Thyroid gland (tissue), 4 donors: Measurements from ENCODE around the gene OR6C65. TPM values are rescaled to one million over a fixed set of nuclear protein-coding genes. Genes with fewer than 3 reads are reported as not detected.
A peak's percentile ranks its signal among the peaks of the same experiment; 100 is the strongest.
"Not testable (repeated sequence)": the region's sequence is repeated elsewhere in the genome, so short reads cannot be mapped to it uniquely, and the experiment has no call there.

Source experiments
- DNase-seq, 2 donors: peaks; one replicate each; pipeline ENCODE4 v3.0.0-alpha.2; 2019
- H3K27ac ChIP-seq, 3 donors: fragments of 200-600 bp; sonication (generic); 1 replicate in 2 of 3; 2 replicates in 1 of 3; pipeline ENCODE4 v1.5.1; 2016 to 2019; ENCODE audit warnings: mild to moderate bottlenecking in 1 of 3, moderate library complexity in 1 of 3
- H3K27me3 ChIP-seq: fragments of 200-600 bp; sonication (generic); one replicate; pipeline ENCODE4 v1.5.1; 2019
- H3K36me3 ChIP-seq, 2 donors: fragments of 200-600 bp; sonication (generic); one replicate each; pipeline ENCODE4 v1.5.1; 2016 to 2019
- H3K4me1 ChIP-seq, 2 donors: fragments of 200-600 bp; sonication (generic); one replicate each; pipeline ENCODE4 v1.5.1; 2017 to 2019
- H3K4me3 ChIP-seq, 3 donors: fragments of 200-600 bp; sonication (generic); replicated peaks in 1 of 3; 1 replicate in 2 of 3; 2 replicates in 1 of 3; pipeline ENCODE4 v1.5.1; 2016; ENCODE audit warnings: mild to moderate bottlenecking in 1 of 3
- H3K9me3 ChIP-seq: fragments of 200-600 bp; sonication (generic); one replicate; pipeline ENCODE4 v1.5.1; 2017
- POLR2A ChIP-seq, 2 donors: fragments of 450-650 bp; IDR thresholded peaks; one replicate each; pipeline ENCODE4 v1.6.1; 2017; ENCODE audit warnings: antibody characterized with exemption in 2 of 2, mild to moderate bottlenecking in 2 of 2, moderate library complexity in 1 of 2
- WGBS, 2 donors: methylation state at CpG; one replicate each; pipeline ENCODE4 v1.1.5; 2017; 5-methylcytosine and 5-hydroxymethylcytosine counted together
- intact Hi-C: fragments of 100-400 bp; cut with DNase I; formaldehyde crosslinking; loops from one replicate; pipeline ENCODE4 v1.15.1; 2023
- total RNA-seq, 4 donors: library from RNA; depleted of rRNA; stranded (reverse); fragments of >200 nt; gene quantifications; one replicate each; pipeline ENCODE4 v1.2.3, GENCODE V29; 2016
- TF ChIP-seq, protein P1 (sequence below), 6 experiments: fragments of 200-600 bp in 3 of 6; fragments of 450-650 bp in 3 of 6; sonication (generic) in 3 of 6; IDR thresholded peaks; one replicate each; pipeline ENCODE4 v1.5.1; 2016 to 2019; ENCODE audit warnings: antibody characterized with exemption in 6 of 6, mild to moderate bottlenecking in 2 of 6, inconsistent platforms in 1 of 6, moderate library complexity in 1 of 6

OR6C65 gene
- total RNA-seq, 4 donors from 2014 or later = not detected

DNA sequence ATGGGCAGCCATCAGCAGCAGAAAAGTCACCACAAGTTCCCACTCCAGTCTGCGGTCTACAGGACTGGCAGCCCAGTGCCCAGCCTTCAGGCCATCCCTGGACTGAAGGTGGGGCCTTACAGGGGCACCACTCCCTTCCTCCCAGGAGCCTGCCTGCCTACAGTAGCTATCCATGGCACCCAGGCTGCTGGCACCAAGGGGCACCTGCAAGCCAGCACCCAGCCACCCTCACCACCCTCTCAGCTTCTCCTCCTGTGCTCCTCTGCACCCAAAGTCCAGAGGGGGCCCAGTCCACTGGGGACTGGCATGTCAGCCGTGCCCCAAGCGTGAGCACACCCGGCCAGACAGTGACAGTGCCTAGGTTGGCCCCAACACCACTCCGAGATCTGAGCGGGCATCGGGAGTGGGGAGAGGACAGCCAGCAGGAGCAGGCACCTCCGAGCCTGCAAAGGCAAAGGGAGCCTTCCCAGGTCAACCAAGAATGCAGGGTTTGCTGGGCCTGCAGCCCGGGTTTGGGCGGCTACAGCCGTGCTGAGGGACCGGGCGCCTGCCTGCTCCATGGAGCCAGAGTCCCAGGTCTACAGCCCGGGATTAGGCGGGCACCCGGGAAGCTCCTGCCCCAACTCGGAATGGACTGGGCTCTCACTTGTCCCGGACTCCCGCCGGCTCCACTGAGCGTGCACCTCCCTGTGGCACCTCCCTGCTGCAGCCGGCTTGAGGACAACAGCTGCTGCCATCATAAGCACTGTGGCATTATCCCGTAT is 8.1 kb upstream of the OR6C65 start:
- DNase-seq = no peak
- Histone ChIP-seq H3K9me3 (no peaks in the 10 kb centered on the region), H3K27me3 (no peaks in the 10 kb centered on the region), H3K4me3 (no peak overlapping the region), H3K27ac (no peak overlapping the region), H3K36me3 (no peaks in the 10 kb centered on the region), H3K4me1 (no peaks in the 10 kb centered on the region)
- TF ChIP-seq POLR2A (IDR thresholded peaks at IDR 0.05) = no peak
- TF ChIP-seq, protein P1, sequence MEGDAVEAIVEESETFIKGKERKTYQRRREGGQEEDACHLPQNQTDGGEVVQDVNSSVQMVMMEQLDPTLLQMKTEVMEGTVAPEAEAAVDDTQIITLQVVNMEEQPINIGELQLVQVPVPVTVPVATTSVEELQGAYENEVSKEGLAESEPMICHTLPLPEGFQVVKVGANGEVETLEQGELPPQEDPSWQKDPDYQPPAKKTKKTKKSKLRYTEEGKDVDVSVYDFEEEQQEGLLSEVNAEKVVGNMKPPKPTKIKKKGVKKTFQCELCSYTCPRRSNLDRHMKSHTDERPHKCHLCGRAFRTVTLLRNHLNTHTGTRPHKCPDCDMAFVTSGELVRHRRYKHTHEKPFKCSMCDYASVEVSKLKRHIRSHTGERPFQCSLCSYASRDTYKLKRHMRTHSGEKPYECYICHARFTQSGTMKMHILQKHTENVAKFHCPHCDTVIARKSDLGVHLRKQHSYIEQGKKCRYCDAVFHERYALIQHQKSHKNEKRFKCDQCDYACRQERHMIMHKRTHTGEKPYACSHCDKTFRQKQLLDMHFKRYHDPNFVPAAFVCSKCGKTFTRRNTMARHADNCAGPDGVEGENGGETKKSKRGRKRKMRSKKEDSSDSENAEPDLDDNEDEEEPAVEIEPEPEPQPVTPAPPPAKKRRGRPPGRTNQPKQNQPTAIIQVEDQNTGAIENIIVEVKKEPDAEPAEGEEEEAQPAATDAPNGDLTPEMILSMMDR (IDR thresholded peaks at IDR 0.05) = no peak
- WGBS, 2 donors = 83 to 89% methylated on average over 12 to 21 of the region's 23 CpGs
- intact Hi-C loops = no loop called here

DNA sequence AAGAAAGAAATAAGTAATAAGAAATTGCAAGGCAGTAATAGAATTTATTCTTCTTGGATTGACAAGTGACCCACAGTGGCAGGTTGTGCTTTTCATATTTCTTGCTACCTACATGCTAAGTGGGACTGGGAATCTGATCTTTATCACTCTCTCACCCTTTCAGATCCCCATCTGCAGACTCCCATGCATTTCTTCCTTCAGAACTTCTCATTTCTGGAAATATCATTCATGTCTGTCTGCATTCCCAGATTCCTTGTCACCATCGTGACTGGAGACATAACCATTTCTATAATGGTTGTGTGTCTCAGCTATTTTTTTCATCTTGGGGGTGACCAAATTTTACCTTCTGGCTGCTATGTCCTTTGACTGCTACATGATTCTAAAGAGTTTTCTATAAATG is 4.0 kb upstream of the OR6C65 start:
- no peak for TF ChIP-seq POLR2A (IDR thresholded peaks at IDR 0.05)
- intact Hi-C loops = no loop called here
- Histone ChIP-seq H3K4me1 (no peaks in the 10 kb centered on the region), H3K4me3 (no peak overlapping the region), H3K27ac (no peak overlapping the region), H3K27me3 (no peaks in the 10 kb centered on the region), H3K36me3 (no peaks in the 10 kb centered on the region), H3K9me3 (no peaks in the 10 kb centered on the region)
- 83 to 90% methylated on average over 1 of the region's 1 CpG for WGBS, 2 donors
- DNase-seq = no peak

DNA sequence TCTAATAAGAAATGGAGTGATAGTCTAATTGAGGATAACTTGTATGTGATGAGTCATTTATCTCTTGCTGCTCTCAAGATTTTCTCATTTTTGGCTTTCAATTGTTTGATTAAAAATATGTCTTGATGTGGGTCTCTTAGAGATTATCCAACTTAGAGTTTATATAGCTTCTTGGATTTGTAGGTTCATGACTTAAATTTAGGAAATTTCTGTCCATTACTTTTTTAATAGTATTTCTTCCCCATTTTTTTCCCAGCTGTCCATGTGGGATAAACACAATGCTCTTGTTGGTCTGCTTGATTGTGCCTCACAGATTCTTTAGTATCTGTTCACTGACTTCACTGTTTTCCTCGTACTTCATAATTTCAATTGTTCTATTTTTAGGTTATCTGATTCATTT is 7.5 kb downstream of the OR6C65 start:
- Histone ChIP-seq H3K27me3 (no peaks in the 10 kb centered on the region), H3K36me3 (no peaks in the 10 kb centered on the region), H3K27ac (no peak overlapping the region), H3K4me3 (no peak overlapping the region), H3K9me3 (no peaks in the 10 kb centered on the region), H3K4me1 (no peaks in the 10 kb centered on the region)
- DNase-seq = no peak
- intact Hi-C loops = no loop called here
- WGBS, 2 donors = 74 to 75% methylated on average over 1 of the region's 1 CpG
- TF ChIP-seq POLR2A (IDR thresholded peaks at IDR 0.05) = no peak
- TF ChIP-seq, protein P1 (IDR thresholded peaks at IDR 0.05) = no peak

DNA sequence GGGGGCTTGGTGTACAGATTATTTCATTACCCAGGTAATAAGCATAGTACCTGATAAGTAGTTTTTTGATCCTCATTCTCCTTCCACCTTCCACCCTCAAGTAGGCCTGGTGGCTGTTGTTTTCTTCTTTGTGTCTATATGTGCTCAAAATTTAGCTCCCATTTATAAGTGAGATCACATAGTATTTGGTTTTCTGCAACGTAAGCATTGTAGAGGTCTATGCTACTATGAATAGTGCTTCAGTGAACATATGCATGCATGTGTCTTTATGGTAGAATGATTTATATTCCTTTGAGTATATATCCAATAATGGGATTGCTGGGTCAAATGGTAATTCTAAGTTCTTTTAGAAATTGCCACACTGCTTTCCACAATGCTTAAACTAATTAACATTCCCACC is 8.8 kb downstream of the OR6C65 start:
- intact Hi-C loops, H3K36me3 ChIP-seq, H3K9me3 ChIP-seq, H3K4me1 ChIP-seq, H3K4me3 ChIP-seq, DNase-seq, H3K27ac ChIP-seq, H3K27me3 ChIP-seq: not testable (repeated sequence)
- 95 to 96% methylated on average over 1 of the region's 1 CpG for WGBS, 2 donors

DNA sequence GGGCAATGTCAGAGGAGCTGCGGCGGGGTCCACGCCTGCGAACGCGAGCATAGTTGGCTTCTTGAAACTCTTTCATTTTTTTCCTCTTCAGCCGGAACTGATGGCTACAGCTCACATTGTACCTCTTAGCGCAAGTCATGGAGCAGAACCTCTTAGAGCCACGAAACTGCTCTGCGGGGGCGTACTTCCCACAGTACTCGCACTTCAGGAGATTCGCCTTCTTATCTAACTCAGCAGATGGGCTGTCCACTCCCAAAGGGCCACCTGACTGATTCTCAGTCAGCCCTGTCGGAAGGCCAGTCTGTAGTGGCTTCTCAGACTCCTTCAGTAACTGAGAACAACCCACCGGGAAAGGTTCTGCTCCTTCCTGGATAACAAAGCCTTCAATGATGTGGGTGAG is 11.8 kb downstream of the OR6C65 start:
- H3K9me3 ChIP-seq, H3K4me3 ChIP-seq, H3K36me3 ChIP-seq, H3K27ac ChIP-seq, DNase-seq, H3K27me3 ChIP-seq, H3K4me1 ChIP-seq, intact Hi-C loops: not testable (repeated sequence)
- WGBS, 2 donors = 90 to 96% methylated on average over 12 to 15 of the region's 15 CpGs

DNA sequence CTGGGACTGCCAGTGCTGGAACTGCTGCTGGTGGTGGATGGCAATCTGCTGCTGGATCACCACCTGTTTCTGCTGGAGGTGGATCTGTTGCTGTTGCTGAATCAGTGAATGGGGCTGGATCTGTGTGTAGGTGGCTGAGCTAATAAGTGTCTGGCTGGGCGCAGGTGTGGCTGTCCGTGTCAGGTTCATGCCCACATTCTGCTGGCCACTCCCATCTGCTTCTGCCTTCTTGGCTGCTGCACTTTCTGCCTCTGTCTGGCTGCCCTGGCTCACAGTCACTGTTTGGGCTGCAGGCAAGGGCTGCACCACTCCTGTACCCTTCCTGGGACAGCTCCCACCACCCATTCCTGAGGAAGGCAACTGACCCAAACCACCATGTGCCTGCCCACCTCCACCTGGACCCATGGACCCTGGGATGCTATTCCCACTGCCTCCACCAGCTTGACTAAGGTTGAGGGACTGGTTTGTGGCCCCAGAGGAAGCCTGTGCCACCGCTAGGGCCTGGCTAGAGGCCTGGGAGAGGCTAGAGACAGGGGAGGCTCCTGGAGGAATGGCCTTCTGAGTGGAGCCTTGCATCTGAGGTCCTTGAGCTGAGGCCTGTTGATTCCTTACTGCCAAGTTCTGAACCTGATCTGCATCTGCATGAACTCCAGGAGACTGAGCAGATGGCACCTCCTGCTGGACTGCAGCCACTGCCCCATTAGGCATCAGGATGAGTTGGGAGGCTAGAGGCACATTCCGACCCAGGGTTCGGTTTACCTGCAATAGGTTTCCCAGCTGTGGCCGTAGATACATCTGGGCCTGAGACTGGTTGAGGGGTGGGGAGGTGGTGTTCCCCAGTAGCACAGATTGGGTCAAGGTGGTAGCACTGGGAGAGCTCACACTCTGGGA is 13.4 kb downstream of the OR6C65 start:
- WGBS, 2 donors = 80 to 91% methylated on average over 4 to 5 of the region's 6 CpGs
- H3K27ac ChIP-seq, H3K27me3 ChIP-seq, H3K4me3 ChIP-seq, intact Hi-C loops, H3K4me1 ChIP-seq, H3K9me3 ChIP-seq, H3K36me3 ChIP-seq: not testable (repeated sequence)
- DNase-seq = peak; percentile 4 to 18

DNA sequence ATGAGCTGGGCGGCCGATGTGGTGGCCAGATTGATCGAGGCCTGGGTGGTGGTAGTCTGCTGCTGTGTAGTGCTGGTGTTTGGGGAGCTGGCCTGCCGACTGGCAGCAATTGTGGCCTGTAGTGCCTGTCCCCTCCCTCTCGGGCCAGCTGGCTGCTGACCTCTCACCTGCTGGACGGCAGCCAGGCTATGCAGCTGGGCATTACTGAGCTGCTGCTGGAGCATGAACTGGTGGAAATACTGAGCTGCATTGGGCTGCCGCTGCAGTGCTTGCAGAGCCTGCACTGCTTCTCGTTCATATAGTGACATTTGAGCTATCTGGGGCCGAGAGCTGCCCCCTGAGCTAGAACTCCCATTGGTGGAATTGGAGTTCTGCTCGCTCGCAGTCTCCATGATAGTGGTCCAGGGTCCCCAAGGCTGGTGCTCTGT is 14.1 kb downstream of the OR6C65 start:
- H3K36me3 ChIP-seq, H3K4me3 ChIP-seq, intact Hi-C loops, H3K27ac ChIP-seq, H3K4me1 ChIP-seq, H3K27me3 ChIP-seq, H3K9me3 ChIP-seq: not testable (repeated sequence)
- DNase-seq = peak in 1 of 2 donors; percentile 3
- 53 to 66% methylated on average over 5 to 10 of the region's 11 CpGs for WGBS, 2 donors

DNA sequence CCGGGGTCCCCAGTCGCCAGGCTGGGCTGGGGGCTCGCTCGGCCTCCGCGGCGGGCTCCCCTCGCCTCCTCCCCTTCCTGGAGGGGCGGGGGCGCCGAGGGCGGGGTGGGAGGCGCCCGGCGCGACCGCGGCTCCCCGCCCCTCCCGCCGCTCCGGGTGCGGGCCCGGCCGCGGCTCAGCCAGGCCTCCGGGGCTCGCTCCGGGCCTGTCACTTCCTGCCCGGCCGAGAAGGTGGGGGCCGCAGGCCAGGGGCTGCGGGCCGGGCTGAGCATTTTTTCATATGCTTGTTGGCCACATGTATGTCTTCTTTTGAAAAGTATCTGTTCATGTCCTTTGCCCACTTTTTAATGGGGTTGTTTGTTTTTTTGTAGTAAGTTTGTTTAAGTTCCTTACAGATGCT is 14.6 kb downstream of the OR6C65 start:
- H3K27me3 ChIP-seq, H3K36me3 ChIP-seq, H3K9me3 ChIP-seq, H3K4me1 ChIP-seq, intact Hi-C loops, H3K27ac ChIP-seq, H3K4me3 ChIP-seq, DNase-seq: not testable (repeated sequence)
- WGBS, 2 donors = 3 to 7% methylated on average over 6 to 12 of the region's 34 CpGs
